Panc1 (cell line): ENCODE measurements around the gene ZNF76. TPM values are rescaled to one million over a fixed set of nuclear protein-coding genes. Genes with fewer than 3 reads are reported as not detected.

Source experiments
- ATAC-seq: fragments of 200-7000 bp; cut with Tn5 transposase; 2 replicates; pipeline ENCODE4 v1.9.1; 2020; ENCODE audit warnings: mild to moderate bottlenecking, moderate library complexity
- BruUV-seq: library from RNA; stranded (reverse); fragments of 400-500 nt; replicated peaks from 2 replicates; lab custom pipeline; 2021; lab: Mats Ljungman, UMichigan
- CTCF ChIA-PET: fragments of 300-600 bp; sonication (Branson Sonifier 250); formaldehyde crosslinking; loops from one replicate; lab custom pipeline; 2022; ENCODE audit warnings: antibody characterized with exemption; lab: Charles Lee
- POLR2A ChIA-PET: fragments of 300-600 bp; sonication (Branson Sonifier 250); formaldehyde crosslinking; loops from one replicate; lab custom pipeline; 2022; ENCODE audit warnings: antibody characterized with exemption; lab: Charles Lee
- DNase-seq: peaks from one replicate; pipeline ENCODE4 v3.0.0-alpha.2; 2010; ENCODE audit warnings: low read depth, low spot score
- H3K27ac ChIP-seq: 2 replicates; pipeline ENCODE4 v1.5.1; 2011; ENCODE audit warnings: mild to moderate bottlenecking, low read length, inconsistent platforms
- H3K27me3 ChIP-seq: fragments of 200-500 bp; sonication (Bioruptor generic); 2 replicates; pipeline ENCODE4 v1.6.0; 2014; ENCODE audit warnings: low read length, inconsistent platforms; ENCODE audit not compliant: control insufficient read depth, insufficient read depth
- H3K36me3 ChIP-seq: fragments of 200-500 bp; sonication (Bioruptor generic); 2 replicates; pipeline ENCODE4 v1.5.1; 2014; ENCODE audit warnings: inconsistent platforms, mild to moderate bottlenecking, low read length, moderate library complexity; ENCODE audit not compliant: control insufficient read depth, insufficient read depth
- H3K4me1 ChIP-seq: 2 replicates; pipeline ENCODE4 v1.5.1; 2011; ENCODE audit warnings: inconsistent platforms, mild to moderate bottlenecking, low read length, moderate library complexity; ENCODE audit not compliant: control insufficient read depth, insufficient read depth
- H3K4me3 ChIP-seq, 2 experiments: 2 replicates each; pipeline ENCODE4 v1.5.1; 2011 to 2012; ENCODE audit warnings: low read depth in 2 of 2, low read length in 2 of 2, mild to moderate bottlenecking in 2 of 2, inconsistent platforms in 1 of 2, moderate library complexity in 1 of 2
- H3K9me3 ChIP-seq: fragments of 200-500 bp; sonication (Bioruptor generic); 2 replicates; pipeline ENCODE4 v1.5.1; 2014; ENCODE audit warnings: low read depth, mild to moderate bottlenecking, inconsistent platforms, low read length, moderate library complexity; ENCODE audit not compliant: control insufficient read depth, insufficient read depth
- CTCF ChIP-seq: fragments of 450-650 bp; IDR thresholded peaks from 2 replicates; pipeline ENCODE4 v1.5.1; 2017; ENCODE audit warnings: mild to moderate bottlenecking
- POLR2AphosphoS5 ChIP-seq: IDR thresholded peaks from 2 replicates; pipeline ENCODE4 v1.6.1; 2012; ENCODE audit warnings: mild to moderate bottlenecking, low read depth, low read length, moderate library complexity
- REST ChIP-seq, 2 experiments: IDR thresholded peaks; 2 replicates each; pipeline ENCODE4 v1.6.1; 2011 to 2012; ENCODE audit warnings: low read depth in 2 of 2, control low read depth in 1 of 2, low read length in 1 of 2, mild to moderate bottlenecking in 1 of 2, moderate library complexity in 1 of 2; ENCODE audit not compliant: insufficient read depth in 1 of 2
- SIN3A ChIP-seq: IDR thresholded peaks from 2 replicates; pipeline ENCODE4 v1.6.1; 2012; ENCODE audit warnings: low read depth, mild to moderate bottlenecking, low read length, moderate library complexity, borderline replicate concordance; ENCODE audit not compliant: insufficient read depth
- TCF7L2 ChIP-seq: IDR thresholded peaks from 2 replicates; pipeline ENCODE4 v1.6.1; 2011; ENCODE audit warnings: mild to moderate bottlenecking, low read depth, low read length, inconsistent platforms
- in situ Hi-C: cut with HindIII; loops from 2 replicates; pipeline ENCODE4 v1.10.0; 2016; ENCODE audit warnings: low sequenced_read_pairs, low pct_unique_long_range_greater_than_20kb
- intact Hi-C: fragments of 100-400 bp; cut with micrococcal nuclease; formaldehyde crosslinking; loops from one replicate; pipeline ENCODE4 v1.10.0; 2022; ENCODE audit not compliant: unreplicated experiment
- total RNA-seq: library from RNA; stranded (reverse); gene quantifications from one replicate; pipeline ENCODE4 v1.2.1, GENCODE V29; 2021; ENCODE audit not compliant: unreplicated experiment

The ZNF76 gene
- total RNA-seq, 1 experiment from 2014 or later = 41.5 TPM

- Histone ChIP-seq H3K9me3 (no peaks in the 10 kb centered on the region), H3K36me3 (no peaks in the 10 kb centered on the region), H3K4me1 (peaks cover 20% of the 10 kb centered on the region), H3K4me3 (peak overlapping the region; percentile 74 to 82), H3K27me3 (no peaks in the 10 kb centered on the region), H3K27ac (peak overlapping the region; percentile 75)
- BruUV-seq = TSS peak; percentile 89
- intact Hi-C loops (no loop called here), in situ Hi-C loops (no loop called here)
- no peak for DNase-seq
- ATAC-seq = no peak
- TF ChIP-seq CTCF = no peak
- TF ChIP-seq TCF7L2 = no peak
- no peak for TF ChIP-seq POLR2AphosphoS5
- TF ChIP-seq REST (IDR thresholded peaks at IDR 0.05; ENCODE audit: insufficient read depth in 1 of 2, low read depth in 2 of 2, low read length in 1 of 2) = no peak
- TF ChIP-seq SIN3A = no peak
- ChIA-PET POLR2A (interaction anchor here (0.5 to 1.1 kb wide), 2 partner anchors 370 to 746 kb away, joined by 3 to 7 read pairs; partner anchors contain the start of gene TAF11), CTCF (interaction anchor here (1.6 kb wide), 1 partner anchor 34 kb away, joined by 3 read pairs; no protein-coding TSS in a partner anchor)
Observed at GRCh38 chr6:35258336-35258735, 1.2 kb upstream of the ZNF76 start.

GRCh38 chr6:35258858-35259193 is 709 bp upstream of the ZNF76 start:
- Histone ChIP-seq H3K27me3 (no peaks in the 10 kb centered on the region), H3K4me3 (peak overlapping the region; percentile 74 to 82), H3K27ac (peak overlapping the region; percentile 75), H3K36me3 (no peaks in the 10 kb centered on the region), H3K4me1 (peaks cover 20% of the 10 kb centered on the region), H3K9me3 (no peaks in the 10 kb centered on the region)
- in situ Hi-C loops = no loop called here
- ChIA-PET CTCF (interaction anchor here (0.5 to 1.6 kb wide), 3 partner anchors 18 to 53 kb away, joined by 3 read pairs; no protein-coding TSS in a partner anchor), POLR2A (interaction anchor here (0.5 to 1.1 kb wide), 2 partner anchors 371 to 745 kb away, joined by 3 to 7 read pairs; partner anchors contain the start of gene TAF11)
- BruUV-seq = no TSS peak
- intact Hi-C loops = no loop called here
- ATAC-seq = peak; percentile 43
- no peak for DNase-seq
- TF ChIP-seq POLR2AphosphoS5 = no peak
- TF ChIP-seq REST (IDR thresholded peaks at IDR 0.05; ENCODE audit: insufficient read depth in 1 of 2, low read depth in 2 of 2, low read length in 1 of 2) = no peak
